8988T (cell line): ENCODE measurements around the gene TMEM182.
A peak's percentile ranks its signal among the peaks of the same experiment; 100 is the strongest.

ENCODE experiments used
- DNase-seq: peaks from one replicate; pipeline ENCODE4 v3.0.0; 2011

Gene TMEM182, protein sequence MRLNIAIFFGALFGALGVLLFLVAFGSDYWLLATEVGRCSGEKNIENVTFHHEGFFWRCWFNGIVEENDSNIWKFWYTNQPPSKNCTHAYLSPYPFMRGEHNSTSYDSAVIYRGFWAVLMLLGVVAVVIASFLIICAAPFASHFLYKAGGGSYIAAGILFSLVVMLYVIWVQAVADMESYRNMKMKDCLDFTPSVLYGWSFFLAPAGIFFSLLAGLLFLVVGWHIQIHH

DNA sequence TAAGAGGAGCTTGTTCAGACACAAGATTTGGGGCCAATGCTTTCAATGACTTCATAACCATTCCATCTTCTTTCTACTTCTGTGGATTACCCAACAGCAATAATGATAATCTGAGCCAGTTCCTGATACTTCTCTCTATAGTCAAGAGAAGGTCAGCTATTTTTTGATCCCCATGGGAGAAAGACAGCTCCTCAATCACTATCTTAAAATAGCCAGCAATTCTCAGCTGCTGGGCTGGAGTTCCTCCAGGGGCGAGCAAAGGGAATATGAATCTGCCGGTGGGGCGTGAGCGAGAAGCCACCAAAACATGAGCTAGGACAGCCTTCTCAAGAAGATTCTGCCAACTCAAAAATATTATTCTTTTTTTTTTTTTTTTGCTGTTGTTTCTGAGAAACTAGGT, at the start of gene TMEM182:
Gene TMEM182, plus strand, starts transcription at position 269 of the 400 bp plus-strand sequence. CDS start 187 bp downstream, outside the sequence.
- no peak for DNase-seq

DNA sequence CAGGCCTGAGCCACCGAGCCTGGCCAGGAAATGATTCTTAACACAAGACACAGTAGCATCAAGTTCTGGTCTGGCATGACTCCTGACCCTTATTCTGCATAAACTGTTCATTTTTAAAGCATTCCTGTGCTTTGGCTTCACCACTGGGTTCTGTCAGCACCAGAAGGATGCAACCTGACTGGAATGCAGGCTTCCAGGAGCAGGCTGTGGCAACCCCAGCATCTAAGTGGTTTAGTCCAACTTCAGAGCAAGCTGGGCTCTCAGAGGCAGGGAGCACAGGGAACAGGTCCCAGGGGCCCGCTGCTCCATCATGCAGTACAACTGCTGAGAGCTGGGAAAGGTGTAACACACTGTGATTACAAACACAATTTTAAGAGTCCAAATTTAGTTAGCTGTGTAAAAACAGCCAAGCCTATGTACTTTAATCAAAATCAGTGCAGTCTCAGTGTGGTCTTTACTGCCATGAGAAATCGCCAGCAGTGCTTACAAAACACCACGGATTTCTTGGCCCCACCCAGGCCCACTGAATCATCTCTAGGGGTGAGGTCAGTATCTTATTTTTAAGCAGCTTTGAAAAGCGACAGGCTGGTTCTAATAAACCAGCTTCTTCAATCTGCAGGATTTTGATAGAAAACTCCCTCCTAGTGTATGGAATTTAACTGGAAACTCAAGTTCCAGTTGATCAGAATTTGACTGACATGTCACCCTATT, 44.4 kb upstream of the TMEM182 start:
- no peak for DNase-seq

DNA sequence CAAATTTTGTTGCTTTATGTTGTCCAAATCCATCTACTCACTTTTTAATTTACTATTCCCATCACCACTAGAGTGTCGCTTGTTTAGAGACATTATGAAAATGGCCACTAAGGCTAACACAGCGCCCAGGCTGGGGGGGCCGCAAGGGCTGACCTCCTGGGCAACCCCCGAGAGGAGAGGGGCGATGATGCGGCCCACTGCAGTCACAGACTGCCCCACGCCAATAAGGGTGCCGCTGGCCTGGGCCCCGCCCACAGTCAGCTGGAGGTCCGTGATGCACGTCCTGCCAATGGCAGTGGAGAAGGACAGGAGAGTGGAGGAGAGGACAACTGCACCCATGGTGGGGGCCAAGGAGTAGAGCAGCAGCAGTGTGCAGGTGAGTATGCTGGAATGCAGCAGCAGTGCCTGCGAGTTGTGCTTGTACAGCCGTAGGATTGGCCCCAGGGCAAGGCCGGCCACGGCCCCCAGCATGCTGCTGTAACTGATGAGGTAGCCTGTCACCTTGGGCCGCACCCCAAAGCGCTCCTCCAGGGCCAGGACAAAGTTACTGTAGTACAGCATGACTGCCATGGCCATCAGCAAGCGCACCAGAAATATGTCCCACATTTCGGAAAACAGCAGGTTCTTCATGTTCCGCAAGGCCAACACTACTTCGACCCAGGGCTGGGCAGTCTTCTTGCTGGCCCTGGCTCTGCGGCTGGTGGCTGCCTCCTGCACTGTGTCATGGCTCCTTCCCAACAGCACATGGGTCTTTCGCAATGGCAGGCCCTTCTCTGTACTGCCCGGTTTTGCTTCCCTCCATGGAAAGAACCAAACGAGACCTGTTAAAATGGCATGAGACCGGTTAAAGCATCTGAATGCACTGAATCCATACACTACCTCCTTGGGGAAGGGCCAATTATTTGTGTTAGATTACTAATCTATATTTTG, 43.2 kb upstream of the TMEM182 start:
- no peak for DNase-seq

GRCh38 chr2:102724016-102724490, 37.8 kb upstream of the TMEM182 start:
- no peak for DNase-seq

DNA sequence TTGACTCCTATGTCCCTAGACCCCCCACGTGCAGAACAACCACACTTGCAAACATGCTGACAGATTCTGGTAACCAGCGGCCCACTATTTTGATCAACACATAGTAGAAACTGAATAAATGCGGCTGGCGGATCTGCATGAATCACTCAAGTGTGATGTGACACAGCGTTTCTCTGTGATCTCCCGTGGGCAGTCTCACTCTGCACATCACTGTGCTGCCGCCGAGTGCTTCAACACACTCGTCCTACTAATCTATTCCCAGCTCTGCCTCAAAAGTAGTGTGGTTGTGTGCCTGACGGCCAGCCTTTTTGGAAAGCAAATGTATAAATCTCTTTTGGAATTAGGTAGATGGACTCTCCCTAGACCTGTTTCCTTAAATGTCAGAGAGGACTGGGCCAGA, 37.3 kb upstream of the TMEM182 start:
- no peak for DNase-seq

GRCh38 chr2:102726128-102727087, 35.4 kb upstream of the TMEM182 start:
- DNase-seq, result no peak

- no peak for DNase-seq
Observed at GRCh38 chr2:102735416-102736109, 26.3 kb upstream of the TMEM182 start.

GRCh38 chr2:102736110-102736409, 25.8 kb upstream of the TMEM182 start:
- no peak for DNase-seq

- peak; percentile 73 for DNase-seq
Observed at GRCh38 chr2:102736410-102737409, 25.1 kb upstream of the TMEM182 start.

GRCh38 chr2:102737431-102737830, 24.4 kb upstream of the TMEM182 start:
- no peak for DNase-seq

- no peak for DNase-seq
Observed at GRCh38 chr2:102743259-102743658, 18.6 kb upstream of the TMEM182 start.

DNA sequence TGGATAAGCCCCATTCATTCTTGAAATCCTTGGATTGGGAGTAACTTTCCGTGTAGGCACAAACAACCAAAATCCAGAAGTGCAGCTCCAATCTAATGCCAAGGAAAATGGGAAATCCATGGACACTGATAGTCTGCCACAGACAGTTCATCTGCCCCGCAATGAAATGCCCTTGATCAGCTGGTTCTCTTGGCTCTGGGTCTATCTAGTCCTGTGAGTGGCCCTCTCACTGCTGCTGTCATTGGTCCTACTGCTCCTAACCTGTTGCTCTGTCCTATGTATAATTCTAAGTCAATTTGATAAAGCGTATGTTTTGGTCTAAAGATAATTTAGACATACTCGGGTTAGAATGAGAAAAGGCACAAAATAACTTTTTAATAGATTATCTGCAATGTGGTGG, 13.7 kb upstream of the TMEM182 start:
- no peak for DNase-seq

GRCh38 chr2:102749938-102750337, 11.9 kb upstream of the TMEM182 start:
- no peak for DNase-seq

DNA sequence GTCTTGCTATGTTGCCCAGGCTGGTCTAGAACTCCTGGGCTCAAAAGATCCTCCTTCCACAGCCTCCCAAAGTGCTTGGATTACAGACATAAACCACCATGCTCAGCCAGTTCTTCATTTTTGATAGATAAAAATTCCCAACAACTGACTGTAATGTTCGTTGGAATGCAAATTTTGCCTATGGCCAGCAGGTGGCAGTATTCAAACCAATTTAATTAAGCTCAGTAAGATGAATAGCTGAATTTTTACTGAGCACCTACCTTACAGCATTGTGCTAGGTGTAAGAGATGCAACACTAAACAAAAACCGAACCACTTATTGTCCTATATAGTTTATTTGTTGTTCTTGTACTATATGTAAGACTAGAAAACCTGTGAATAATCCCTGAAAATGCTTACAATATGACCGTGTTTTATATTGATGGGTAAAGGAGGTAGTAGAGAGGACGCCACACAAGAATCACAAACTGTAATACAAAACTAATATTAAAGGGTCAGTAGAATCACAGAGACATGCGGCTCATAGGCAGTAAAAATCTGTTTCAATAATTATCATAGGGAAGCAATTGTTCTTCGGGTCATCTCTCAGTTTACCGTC, 8.2 kb upstream of the TMEM182 start:
- no peak for DNase-seq

GRCh38 chr2:102754456-102755145, 7.2 kb upstream of the TMEM182 start:
- no peak for DNase-seq

GRCh38 chr2:102755284-102755683, 6.5 kb upstream of the TMEM182 start:
- no peak for DNase-seq

DNA sequence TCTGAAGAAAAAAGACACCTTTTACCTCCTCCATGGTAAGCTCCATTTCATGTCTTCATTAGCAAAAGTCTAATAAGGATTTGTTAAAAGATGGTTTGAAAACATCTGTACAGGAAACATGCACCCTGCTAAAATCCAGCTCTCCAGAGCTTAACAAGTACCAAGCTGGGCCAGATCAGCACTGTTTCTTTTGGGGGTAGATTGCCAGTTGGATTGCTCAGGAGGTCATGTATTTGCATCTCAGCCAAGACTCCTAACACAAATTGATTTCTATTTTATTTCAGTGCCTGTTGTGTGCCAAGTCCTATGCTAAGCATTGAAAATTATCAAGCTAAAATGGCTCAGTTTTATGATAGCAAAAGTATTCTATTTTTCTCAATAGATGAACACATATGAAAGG, 3.4 kb upstream of the TMEM182 start:
- no peak for DNase-seq

- no peak for DNase-seq
Observed at GRCh38 chr2:102764083-102764482, 2.3 kb downstream of the TMEM182 start.

GRCh38 chr2:102765061-102765460, 3.2 kb downstream of the TMEM182 start:
- DNase-seq, result no peak
